Esophagus (tissue), 2 donors: Measurements from ENCODE around the gene PAFAH1B2. TPM values are rescaled to one million over a fixed set of nuclear protein-coding genes. Genes with fewer than 3 reads are reported as not detected.
"Not testable (repeated sequence)": the region's sequence is repeated elsewhere in the genome, so short reads cannot be mapped to it uniquely, and the experiment has no call there.

ENCODE experiments used
- H3K27ac ChIP-seq, 2 donors: one replicate each; pipeline ENCODE4 v1.5.1; 2013; ENCODE audit warnings: low read depth in 2 of 2, mild to moderate bottlenecking in 2 of 2, inconsistent platforms in 1 of 2, low read length in 1 of 2, moderate library complexity in 1 of 2
- H3K27me3 ChIP-seq, 2 donors: one replicate each; pipeline ENCODE4 v1.6.1; 2013; ENCODE audit warnings: low read length in 2 of 2, control low read depth in 1 of 2, mild to moderate bottlenecking in 1 of 2; ENCODE audit not compliant: insufficient read depth in 2 of 2, control insufficient read depth in 1 of 2
- H3K36me3 ChIP-seq, 2 donors: one replicate each; pipeline ENCODE4 v1.6.1; 2013; ENCODE audit warnings: low read length in 1 of 2; ENCODE audit not compliant: control insufficient read depth in 2 of 2, insufficient read depth in 2 of 2
- H3K4me1 ChIP-seq, 2 donors: one replicate each; pipeline ENCODE4 v1.6.1; 2013; ENCODE audit warnings: low read length in 1 of 2; ENCODE audit not compliant: control insufficient read depth in 2 of 2, insufficient read depth in 2 of 2
- H3K4me3 ChIP-seq, 2 donors: one replicate each; pipeline ENCODE4 v1.5.1; 2013; ENCODE audit warnings: low read length in 2 of 2, mild to moderate bottlenecking in 2 of 2, low read depth in 1 of 2, moderate library complexity in 1 of 2
- H3K9me3 ChIP-seq, 2 donors: one replicate each; pipeline ENCODE4 v1.6.1; 2013; ENCODE audit warnings: mild to moderate bottlenecking in 2 of 2, low read depth in 1 of 2, low read length in 1 of 2, moderate library complexity in 1 of 2; ENCODE audit not compliant: control insufficient read depth in 2 of 2, insufficient read depth in 1 of 2
- WGBS, 2 donors: extraction: QIAGEN DNeasy Blood & Tissue Kit; methylation state at CpG; one replicate each; pipeline ENCODE4 v1.1.7; 2013; 5-methylcytosine and 5-hydroxymethylcytosine counted together
- polyA plus RNA-seq, 2 donors: library from polyadenylated mRNA; stranded (reverse); fragments of 200-250 nt; gene quantifications; one replicate each; pipeline ENCODE4 v1.2.3, GENCODE V29; 2013
- donor health status: healthy with polysubstance abuse.
- donor health status: Bipolar disorder and iron deficiency.

PAFAH1B2 gene
- polyA plus RNA-seq, 2 donors = 13.9 to 14.0 TPM

DNA sequence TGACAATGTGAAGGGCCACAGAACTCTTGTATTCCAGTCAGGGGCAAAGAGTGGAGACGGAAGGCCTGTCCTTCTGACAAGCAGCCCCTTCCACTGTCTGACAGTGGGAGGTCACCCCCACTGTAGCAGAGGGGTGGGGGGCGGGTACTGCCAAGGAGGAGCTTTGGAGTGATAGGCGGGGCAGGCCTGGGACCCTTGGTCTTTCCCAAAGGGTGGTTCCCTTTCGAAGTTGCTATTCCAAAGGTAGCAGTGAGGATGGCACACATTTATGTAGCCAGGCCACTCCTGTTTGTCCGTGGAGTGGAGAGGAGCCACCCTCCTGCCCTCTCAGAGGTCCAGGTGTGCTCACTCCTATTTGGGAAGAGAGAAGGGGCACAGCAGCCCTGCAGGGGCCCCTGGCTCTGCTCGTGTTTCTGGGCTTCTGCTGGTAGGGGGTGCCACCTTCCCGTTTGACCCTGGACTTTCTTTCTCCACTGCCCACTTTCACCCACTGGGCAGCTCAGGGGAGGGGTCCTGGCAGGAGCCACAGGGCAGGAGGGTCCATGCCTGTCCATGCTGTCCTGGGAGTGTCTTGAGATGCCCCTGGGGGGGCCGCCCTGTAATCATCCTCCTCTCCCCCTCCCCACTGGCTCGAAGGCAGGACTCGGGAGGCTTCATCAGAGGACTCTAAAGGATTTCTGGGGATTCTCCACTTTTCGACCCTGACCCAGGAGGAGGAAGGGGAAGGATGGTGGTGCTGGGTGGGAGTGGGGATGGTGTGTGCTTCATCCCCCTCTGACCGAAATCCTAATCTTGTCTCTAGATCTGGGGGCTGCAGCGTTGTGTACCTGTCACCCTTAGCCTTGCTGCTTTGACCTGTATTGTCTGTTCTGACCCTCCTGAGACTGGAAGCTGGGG is 56.1 kb downstream of the PAFAH1B2 start:
- H3K4me3 ChIP-seq = peak overlapping the region; percentile 44 to 49
- peaks cover 0 to 18% of the 10 kb centered on the region in 2 donors for H3K36me3 ChIP-seq
- WGBS, 2 donors = 60 to 67% methylated on average over 13 of the region's 13 CpGs
- peaks cover 0 to 10% of the 10 kb centered on the region in 2 donors for H3K4me1 ChIP-seq
- H3K9me3 ChIP-seq = no peaks in the 10 kb centered on the region
- peak overlapping the region; percentile 61 to 86 for H3K27ac ChIP-seq
- H3K27me3 ChIP-seq = no peaks in the 10 kb centered on the region

GRCh38 chr11:117200813-117201657 is 56.9 kb downstream of the PAFAH1B2 start:
- Histone ChIP-seq H3K36me3 (peaks cover 0 to 17% of the 10 kb centered on the region in 2 donors), H3K4me3 (peak overlapping the region; percentile 44 to 49), H3K27ac (peak overlapping the region; percentile 61 to 86), H3K4me1 (peaks cover 0 to 10% of the 10 kb centered on the region in 2 donors), H3K9me3 (no peaks in the 10 kb centered on the region), H3K27me3 (no peaks in the 10 kb centered on the region)
- WGBS, 2 donors = 69 to 83% methylated on average over 12 of the region's 12 CpGs

- H3K27me3 ChIP-seq = no peaks in the 10 kb centered on the region
- no peaks in the 10 kb centered on the region for H3K9me3 ChIP-seq
- peak overlapping the region; percentile 44 to 49 for H3K4me3 ChIP-seq
- peaks cover 0 to 17% of the 10 kb centered on the region in 2 donors for H3K36me3 ChIP-seq
- 57 to 62% methylated on average over 14 of the region's 14 CpGs for WGBS, 2 donors
- H3K27ac ChIP-seq = peak overlapping the region; percentile 61 to 86
- H3K4me1 ChIP-seq = peaks cover 0 to 12% of the 10 kb centered on the region in 2 donors
These were observed 57.7 kb downstream of the PAFAH1B2 start for GRCh38 chr11:117201658-117202305.

GRCh38 chr11:117202386-117203068 is 58.4 kb downstream of the PAFAH1B2 start:
- 73 to 75% methylated on average over 7 of the region's 7 CpGs for WGBS, 2 donors
- Histone ChIP-seq H3K4me1 (peaks cover 0 to 9% of the 10 kb centered on the region in 2 donors), H3K9me3 (no peaks in the 10 kb centered on the region), H3K36me3 (peaks cover 0 to 17% of the 10 kb centered on the region in 2 donors), H3K27ac (peak overlapping the region; percentile 61 to 70), H3K4me3 (peak overlapping the region; percentile 44 to 49), H3K27me3 (no peaks in the 10 kb centered on the region)

DNA sequence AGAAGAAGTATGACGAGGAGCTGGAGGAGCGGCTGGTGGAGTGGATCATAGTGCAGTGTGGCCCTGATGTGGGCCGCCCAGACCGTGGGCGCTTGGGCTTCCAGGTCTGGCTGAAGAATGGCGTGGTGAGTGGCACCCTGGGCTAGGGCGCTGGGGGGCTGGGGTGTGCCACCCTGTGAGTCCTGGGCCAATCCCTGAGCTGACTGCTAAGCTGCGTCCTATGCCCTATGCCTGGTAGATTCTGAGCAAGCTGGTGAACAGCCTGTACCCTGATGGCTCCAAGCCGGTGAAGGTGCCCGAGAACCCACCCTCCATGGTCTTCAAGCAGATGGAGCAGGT is 59.0 kb downstream of the PAFAH1B2 start:
- Histone ChIP-seq H3K9me3 (no peaks in the 10 kb centered on the region), H3K27ac (peak overlapping the region; percentile 61 to 70), H3K27me3 (no peaks in the 10 kb centered on the region), H3K36me3 (peaks cover 0 to 17% of the 10 kb centered on the region in 2 donors), H3K4me3 (peak overlapping the region; percentile 24 to 44), H3K4me1 (peaks cover 0 to 4% of the 10 kb centered on the region in 2 donors)
- 85 to 90% methylated on average over 10 of the region's 10 CpGs for WGBS, 2 donors

- peaks cover 0 to 2% of the 10 kb centered on the region in 2 donors for H3K4me1 ChIP-seq
- H3K36me3 ChIP-seq = peaks cover 0 to 17% of the 10 kb centered on the region in 2 donors
- no peaks in the 10 kb centered on the region for H3K27me3 ChIP-seq
- WGBS, 2 donors = 75 to 79% methylated on average over 17 of the region's 17 CpGs
- H3K4me3 ChIP-seq = no peak overlapping the region
- H3K9me3 ChIP-seq = no peaks in the 10 kb centered on the region
- peak overlapping the region; percentile 36 to 70 for H3K27ac ChIP-seq
These were observed 60.4 kb downstream of the PAFAH1B2 start for GRCh38 chr11:117204283-117205080.

- WGBS, 2 donors = 80 to 81% methylated on average over 11 of the region's 11 CpGs
- Histone ChIP-seq H3K4me3 (no peak overlapping the region), H3K9me3 (no peaks in the 10 kb centered on the region), H3K27me3 (no peaks in the 10 kb centered on the region), H3K27ac (peak overlapping the region; percentile 20 to 59), H3K4me1 (peaks cover 0 to 2% of the 10 kb centered on the region in 2 donors), H3K36me3 (peaks cover 0 to 17% of the 10 kb centered on the region in 2 donors)
These were observed 61.2 kb downstream of the PAFAH1B2 start for GRCh38 chr11:117205211-117205818.

DNA sequence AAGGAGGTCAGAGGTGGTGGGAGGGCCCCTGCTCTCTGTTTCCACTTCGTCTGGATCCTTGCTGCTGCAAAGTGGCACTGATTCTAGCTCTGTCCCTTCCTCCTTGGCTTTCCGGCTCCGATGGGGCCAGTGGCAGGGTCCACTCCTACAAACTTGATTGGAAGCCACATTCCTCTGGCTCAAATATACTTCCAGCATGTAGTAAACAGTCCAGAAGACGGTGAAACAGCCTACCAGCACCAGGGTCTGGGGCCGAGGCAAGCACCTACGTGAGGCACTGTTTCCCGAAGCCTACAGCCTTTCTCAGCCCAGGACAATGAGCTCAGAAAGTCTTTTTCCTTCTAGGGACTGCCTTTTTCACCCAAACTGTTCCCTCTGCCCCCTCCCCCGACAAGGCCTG is 62.0 kb downstream of the PAFAH1B2 start:
- H3K36me3 ChIP-seq = peaks cover 0 to 17% of the 10 kb centered on the region in 2 donors
- H3K27ac ChIP-seq, H3K4me3 ChIP-seq, H3K27me3 ChIP-seq, H3K9me3 ChIP-seq, H3K4me1 ChIP-seq: not testable (repeated sequence)
- WGBS, 2 donors = 72 to 81% methylated on average over 7 to 8 of the region's 8 CpGs
